Endometrial microvascular endothelial cells (primary cell): ENCODE measurements around the gene FXYD6. TPM values are rescaled to one million over a fixed set of nuclear protein-coding genes. Genes with fewer than 3 reads are reported as not detected.

Experiments used
- in situ Hi-C: cut with HindIII; loops from 2 replicates; pipeline ENCODE4 v1.10.0; 2017; ENCODE audit warnings: low sequenced_read_pairs, low pct_unique_long_range_greater_than_20kb; ENCODE audit errors: inconsistent ontology term
- total RNA-seq: library from RNA; depleted of rRNA; stranded (reverse); fragments of >200 nt; gene quantifications from one replicate; pipeline ENCODE4 v1.2.3, GENCODE V29; 2015; ENCODE audit errors: inconsistent ontology term

FXYD6 gene
- total RNA-seq, 1 donor from 2014 or later: 0.84 TPM

DNA sequence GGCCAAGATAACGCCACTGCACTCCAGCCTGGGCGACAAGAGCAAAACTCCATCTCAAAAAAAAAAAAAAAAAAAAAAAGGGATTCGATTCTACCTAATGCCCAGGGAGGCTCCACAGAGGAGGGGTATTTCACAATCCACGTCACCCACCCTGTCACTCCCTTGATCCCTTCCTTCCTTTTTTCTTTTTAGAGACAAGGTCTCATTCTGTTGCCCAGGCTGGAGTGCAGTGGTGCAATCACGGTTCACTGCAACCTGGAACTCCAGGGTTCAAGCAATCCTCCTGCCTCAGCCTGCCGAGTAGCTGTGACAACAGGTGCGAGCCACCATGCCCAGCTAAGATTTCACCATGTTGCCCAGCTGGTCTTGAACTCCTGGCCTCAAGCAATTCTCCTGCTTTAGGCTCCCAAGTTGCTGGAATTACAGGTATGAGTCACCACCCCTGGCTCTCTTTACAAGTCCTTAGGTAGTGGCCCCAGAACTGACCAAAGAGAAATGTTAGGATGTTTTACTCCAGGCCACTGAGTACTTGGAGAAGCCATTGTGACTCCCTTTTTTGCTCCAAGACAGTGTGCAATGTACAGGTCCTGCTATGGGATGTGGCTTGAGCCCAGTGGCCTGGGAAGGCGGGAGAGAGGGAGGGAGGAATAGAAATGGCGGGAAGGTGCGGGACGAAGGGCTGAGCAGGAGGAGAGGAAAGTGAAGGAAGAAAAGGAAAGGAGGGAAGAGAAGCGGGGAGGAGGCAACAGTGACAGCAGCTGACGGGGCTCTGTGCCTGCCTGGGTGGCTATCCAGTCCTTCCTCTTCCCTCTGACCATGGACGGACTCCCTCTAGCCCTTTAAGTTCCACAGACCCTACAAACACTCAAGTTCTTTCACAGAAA lies 40.1 kb downstream of the FXYD6 start:
- in situ Hi-C loops: no loop called here

DNA sequence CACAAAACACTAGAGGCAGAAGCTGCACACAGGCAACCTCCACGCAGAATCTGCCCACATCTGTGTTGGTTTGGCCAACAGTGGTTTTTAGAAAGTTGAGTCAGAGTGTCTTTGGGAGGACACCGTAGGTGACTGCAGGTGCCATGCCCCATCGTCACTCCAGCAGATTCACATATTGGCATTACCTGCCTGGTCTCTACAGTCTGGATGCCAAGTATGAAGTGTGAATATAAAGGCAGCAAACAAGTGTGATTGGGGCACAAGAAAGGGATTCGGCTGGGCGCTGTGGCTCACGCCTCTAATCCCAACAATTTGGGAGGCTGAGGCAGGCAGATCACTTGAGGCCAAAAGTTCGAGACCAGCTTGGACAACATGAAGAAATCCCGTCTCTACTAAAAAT lies 40.9 kb downstream of the FXYD6 start:
- in situ Hi-C loops: no loop called here

DNA sequence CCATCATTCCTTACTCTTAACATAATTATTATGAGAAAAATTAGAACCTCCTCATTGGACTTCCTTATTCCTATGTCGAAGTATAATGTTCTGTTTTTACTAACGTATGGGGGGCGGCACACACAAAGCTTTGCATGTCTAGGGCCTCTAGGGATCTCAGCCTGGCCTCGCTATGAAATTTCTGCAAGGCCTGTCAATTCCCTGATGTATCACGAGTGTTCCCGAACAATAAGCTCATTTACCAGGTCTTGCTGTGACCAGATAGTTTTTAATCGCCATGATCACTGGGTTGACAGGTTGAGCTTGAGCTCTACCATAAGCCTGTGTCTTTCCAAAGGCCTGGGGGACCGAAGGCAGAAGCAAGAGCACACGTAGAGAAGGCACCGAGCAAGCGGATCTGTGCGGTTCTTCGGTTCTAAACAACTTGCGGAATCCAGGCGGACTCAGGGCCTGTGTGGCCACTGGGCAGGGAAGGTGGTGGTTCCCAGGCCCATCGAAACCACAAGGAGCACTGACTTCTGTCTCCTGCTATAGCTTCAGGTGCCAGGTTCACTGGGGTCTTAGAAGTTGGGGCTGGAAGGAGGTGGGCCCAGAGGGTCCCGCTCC lies 41.5 kb downstream of the FXYD6 start:
- in situ Hi-C loops: no loop called here

DNA sequence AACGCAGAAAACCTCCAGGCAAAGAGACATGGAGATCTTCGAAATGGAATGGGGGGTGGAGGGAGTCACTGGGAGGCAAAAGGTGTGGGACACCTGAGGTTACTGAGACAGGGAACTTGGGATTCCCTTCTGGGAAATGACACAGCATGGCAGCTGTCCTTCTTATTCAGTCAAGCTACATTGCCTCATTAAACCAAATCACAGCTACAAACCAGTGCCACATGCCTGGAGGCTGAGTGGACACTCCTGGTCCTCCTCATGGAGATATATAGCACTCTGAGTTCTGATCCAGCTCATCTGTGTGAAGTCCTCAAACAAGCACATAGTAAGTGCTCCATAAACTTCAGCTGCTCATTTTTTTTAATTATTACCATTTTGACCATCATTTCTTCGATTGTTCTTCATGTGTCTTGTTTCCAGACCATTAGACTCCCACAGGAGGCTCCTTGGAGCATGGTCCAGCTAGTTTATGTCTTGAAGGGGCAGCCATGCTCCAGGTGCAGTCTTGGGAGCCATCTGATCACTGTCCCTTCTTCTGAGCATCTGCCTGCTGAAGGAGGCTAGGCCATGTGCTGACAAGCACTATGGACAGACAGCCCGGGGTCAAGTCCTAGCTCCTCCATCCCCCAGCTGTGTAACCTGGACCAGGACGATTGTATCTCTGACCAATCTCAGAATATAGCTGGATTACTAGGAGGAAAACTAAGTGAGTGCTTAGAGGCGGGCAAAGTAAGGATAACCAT lies 42.2 kb downstream of the FXYD6 start:
- in situ Hi-C loops: no loop called here

DNA sequence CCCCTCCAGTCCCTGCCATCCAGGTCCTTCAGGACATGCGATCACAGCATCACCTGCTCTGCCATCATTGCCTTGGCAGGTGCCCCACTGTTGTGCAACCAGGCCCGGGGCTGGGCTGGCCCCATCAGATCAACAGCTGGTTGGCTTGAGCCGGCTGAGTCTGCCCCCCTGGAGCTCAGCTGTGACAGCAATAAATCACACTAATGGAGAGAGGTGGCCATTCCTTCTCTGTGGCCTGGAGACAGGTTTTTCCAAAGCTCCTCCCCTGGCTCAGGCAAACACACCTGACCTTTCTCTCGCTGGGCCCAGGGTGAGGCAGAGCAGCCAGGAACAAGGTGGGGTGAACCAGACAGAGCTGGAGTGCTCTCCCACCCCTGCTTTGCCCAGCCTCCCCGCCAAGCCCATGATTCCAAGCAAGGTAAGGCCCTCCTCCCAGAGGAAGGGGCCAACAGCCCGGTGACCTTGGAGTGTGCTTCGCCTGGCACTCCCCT lies 43.0 kb downstream of the FXYD6 start:
- in situ Hi-C loops: no loop called here

DNA sequence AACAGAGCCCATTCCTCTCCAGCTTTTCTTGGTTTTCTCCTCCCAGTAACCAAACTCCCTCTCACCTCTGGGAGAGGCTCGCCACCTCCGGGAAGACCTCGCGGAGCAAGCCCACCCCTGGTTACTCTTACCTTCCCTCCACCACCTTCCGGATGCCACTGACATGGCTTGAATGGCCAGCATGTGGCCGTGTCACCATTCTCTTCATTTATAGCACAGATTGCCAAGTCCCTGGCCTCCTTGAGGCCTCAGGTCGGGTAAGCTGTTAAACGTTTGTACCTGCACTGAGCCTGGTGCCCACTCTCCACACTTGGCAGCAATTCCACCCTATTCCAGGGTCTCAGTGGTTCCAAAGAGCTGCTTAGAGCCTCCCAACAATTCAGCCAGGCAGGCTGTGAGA lies 43.9 kb downstream of the FXYD6 start:
- in situ Hi-C loops: no loop called here

DNA sequence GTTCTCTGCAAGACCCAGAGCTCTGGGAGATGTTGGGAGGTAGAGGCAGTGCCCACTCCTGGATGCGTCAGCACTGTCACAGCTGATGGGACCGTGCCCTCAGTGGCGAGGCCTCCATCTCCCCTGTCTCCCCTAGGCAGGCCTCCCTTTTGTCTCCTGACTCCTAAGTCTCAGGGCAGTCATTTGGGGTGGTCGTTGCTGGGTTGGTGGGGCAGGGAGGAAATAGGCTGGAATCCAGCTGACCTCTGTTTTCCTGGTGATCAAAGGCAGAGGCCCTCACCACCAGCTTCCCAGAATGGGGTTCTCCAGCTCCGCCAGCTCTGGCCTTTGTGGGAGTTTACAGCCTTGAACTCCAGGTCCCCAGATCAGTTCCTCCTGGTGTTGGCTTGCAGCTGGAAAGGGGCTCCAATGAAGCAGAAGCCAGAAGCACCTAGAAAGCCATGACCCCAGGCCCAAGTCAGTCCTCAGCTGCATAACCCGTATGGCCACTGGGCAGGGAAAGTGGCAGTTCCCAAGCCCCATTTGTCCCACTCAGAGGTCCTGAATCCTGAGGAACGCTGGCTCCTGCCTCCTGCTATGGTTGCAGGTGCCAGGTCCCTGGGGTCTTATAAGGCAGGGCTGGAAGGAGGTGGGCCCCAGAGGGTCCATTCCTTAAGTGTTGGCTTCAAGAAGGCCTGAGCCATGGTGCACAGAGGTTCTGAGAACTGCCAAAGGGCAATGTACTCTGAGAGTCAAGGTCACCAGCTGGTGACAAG lies 44.6 kb downstream of the FXYD6 start:
- in situ Hi-C loops: no loop called here

DNA sequence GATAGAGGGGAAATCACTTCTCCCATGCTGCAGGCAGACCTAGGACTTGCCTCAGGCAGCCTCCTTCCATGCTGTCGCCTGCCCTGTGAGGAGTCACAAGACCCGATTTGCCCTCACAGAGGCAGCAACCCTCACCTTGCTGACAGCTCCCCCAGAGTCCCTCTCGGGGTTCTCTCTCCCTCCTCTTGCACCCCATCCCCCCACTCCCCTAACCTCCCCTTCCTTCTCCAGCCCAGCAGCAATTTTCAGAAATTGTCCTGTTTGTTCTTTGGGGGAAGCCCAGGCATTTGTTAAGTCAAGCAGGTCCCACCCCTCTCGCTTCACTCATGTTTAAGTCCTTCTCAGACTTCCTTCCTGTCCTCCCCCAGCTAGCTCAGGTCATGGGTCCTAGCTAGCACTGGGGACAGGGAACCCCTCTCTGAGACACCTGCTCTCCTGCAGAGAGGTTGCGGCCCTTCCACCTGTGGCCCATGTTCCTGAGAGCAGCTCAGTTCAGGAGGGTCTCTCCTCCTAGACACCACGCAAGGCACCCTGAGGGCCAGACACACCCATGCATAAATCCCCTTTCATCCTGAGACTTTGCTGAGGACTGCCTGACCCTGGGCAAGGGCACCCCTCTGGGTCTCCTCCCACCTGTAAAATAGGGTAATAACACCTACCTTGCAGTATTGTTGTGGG lies 45.6 kb downstream of the FXYD6 start:
- in situ Hi-C loops: no loop called here

DNA sequence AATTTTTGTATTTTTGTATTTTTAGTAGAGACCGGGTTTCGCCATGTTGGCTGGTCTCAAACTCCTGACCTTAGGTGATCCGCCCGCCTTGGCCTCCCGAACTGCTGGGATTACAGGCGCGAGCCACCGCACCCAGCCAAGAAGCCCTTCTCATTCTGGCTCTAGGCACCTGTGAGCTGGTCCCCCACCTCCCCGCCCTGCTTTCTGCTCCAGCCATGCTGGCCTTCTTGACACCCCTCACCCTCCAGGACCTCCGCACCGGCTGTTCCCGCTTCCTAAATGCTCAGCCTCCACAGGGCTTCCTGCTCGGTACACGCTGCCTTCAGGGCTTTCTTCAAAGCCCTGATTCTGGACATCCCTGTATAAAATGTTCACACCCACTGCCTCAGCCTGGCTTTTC lies 46.4 kb downstream of the FXYD6 start:
- in situ Hi-C loops: no loop called here

DNA sequence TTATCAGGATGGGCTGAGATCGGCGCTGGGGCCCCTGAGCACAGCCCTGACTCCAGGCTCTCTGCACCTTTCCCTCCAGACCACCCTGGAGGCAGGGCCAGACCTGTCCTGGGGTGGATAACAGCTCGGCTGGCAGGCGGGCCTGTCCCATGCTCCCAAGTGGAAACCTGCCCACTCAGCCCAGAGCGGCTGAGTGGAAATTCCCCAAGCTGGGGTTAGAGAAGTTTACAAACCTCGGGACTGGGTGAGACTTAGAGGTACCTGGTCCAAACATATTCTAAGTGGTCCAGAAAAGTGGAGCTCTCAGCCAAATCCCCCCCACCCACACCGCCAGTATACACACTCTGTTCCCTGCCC lies 47.1 kb downstream of the FXYD6 start:
- in situ Hi-C loops: no loop called here

DNA sequence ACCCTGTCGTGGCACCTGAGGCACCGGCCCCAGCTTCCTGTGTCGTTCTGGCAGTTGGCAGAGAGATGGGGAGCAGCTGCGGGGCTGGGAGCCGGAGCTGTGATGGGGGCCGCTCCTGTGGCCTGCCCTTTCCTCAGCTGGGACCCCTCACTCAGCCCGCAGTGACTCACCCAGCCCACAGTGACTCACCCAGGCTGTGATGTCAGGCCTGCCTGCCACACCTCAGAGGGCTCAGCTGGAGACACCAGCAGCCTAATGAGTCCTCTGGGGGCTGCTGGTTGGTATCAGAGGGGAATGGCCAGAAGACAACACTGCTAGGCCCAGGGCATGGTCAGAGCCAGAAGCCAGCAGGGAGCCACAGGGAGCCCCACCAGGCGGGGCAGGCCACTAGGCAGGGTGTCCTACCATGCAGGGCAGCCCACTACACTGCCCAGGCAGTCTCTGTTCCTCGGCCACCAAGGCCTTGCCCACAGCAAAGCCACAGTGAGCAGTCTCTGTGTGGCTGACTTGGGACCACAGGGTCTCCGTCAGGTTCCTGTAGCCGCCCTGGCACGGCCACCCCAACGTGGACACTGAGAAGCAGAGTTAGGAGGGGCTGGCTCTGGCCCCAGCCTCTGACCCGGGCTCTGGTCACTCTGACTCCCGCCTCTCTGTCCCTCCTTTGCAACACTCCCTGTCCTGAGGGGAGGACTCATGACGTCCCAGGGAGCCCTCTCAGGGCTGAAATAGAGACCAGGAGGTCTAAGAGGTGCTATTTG lies 47.7 kb downstream of the FXYD6 start:
- in situ Hi-C loops: no loop called here

DNA sequence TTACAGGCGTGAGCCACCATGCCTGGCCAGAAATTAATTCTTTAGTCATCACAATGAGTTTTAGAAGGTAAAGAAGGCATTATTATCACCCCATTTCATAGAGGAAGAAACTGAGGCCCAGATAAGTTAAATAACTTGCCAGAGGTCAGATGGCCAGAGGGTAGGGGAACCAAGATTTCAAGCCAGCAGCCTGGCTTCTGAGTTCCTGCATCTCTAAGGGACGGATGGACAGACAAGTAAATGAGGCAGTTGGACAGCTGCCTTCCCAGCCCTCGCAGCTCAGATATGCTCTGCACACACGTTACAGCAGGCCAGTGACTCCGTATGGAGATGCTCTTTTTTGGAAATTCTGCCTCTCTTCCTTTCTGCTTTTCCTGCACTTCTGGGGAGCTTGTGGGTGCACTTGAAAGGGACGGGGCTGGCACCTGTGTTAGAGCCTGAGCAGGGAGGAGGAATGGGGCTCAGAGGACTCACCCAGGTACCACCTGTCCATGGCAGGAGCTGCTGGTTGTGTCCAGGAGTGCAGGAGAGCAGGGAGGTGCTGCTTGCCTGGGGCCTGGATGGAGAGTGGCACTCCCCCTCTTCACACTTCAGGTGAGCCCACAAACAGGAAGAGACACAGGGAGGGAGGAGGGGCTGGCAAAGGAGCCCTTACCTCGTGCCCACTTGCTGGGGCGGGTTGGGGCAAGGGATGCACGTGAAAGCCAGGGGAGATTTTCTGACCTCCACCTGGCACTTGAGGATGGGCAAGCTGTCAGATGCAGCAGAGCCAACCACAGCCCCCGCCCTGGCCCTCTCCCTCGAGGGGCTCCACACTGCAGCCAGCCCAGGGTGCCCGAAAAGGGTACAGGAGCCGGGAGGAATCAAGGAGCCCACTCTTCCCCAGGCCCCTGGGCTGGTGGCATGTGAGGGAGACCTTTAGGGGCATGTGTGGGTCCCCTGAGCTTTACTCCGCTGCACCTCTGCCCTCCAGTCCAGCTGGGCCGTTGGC lies 48.6 kb downstream of the FXYD6 start:
- in situ Hi-C loops: no loop called here

DNA sequence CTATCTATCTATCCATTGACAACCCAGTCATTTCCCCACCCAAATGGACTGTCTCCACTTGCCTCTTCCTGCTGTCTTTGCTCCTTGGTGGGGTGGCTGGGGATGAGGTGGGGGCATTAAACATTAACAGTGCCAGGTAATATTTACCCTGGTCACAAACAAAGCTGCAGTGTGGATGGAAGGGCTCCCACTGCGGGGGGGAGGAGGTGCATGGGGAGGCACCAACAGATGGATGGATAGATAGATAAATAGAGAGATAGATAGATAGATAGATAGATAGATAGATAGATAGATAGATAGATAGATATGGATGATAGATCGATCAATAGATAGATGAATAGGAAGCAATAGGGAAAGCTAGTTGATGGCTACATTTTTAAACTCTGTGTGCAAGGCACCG lies 49.6 kb downstream of the FXYD6 start:
- in situ Hi-C loops: no loop called here

DNA sequence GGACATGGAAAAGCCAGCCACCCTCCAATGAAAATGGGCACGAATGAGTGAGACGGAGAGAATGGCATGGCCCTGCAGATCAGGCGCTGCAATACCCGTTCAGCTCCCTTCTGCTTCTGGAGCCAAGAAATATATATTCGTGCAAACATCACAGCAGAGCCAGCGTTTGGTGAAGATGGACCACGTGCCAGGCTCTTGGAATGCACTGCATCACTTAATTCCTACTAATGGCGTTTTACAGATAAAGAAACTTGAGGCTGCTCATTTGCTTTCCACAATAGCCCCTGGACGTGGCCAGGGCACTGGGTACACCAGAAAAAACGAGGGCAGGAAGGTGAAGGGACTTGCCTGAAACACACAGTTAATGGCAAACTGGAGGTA lies 50.3 kb downstream of the FXYD6 start:
- in situ Hi-C loops: no loop called here

DNA sequence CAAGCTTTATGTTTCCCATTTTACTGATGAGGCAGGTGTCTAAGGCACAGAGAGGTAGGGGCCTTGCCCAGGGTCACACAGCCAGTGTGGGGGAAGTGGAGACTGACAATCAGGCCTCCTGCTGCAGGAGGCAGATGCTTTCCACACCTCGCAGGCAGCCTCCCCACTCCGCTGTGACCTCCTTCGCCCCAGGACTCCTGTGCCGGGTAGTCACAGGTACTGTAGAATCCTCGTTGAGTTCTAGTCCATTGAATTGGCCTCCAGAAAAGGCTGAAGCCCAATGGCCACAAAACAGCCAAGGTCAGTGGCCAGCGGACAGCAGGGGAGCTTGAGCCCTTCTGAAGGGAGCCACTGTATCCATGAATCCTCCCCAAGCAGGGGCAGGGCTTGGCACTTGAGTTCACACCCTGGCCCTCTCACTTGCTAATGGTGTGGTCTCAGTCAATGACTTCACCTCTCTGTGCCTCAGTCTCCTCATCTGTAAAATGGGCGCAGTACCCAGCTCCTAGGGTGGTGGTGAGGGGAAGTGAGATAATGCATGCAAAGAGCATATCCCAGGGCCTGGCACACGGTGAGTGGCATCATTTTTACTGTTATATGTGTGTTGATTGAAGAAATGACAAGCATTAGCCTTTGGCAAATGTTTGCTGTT lies 50.8 kb downstream of the FXYD6 start:
- in situ Hi-C loops: no loop called here
